Measurements from ENCODE around the gene LCN1.
"Not testable (repeated sequence)": the region's sequence is repeated elsewhere in the genome, so short reads cannot be mapped to it uniquely, and the experiment has no call there.

DNA sequence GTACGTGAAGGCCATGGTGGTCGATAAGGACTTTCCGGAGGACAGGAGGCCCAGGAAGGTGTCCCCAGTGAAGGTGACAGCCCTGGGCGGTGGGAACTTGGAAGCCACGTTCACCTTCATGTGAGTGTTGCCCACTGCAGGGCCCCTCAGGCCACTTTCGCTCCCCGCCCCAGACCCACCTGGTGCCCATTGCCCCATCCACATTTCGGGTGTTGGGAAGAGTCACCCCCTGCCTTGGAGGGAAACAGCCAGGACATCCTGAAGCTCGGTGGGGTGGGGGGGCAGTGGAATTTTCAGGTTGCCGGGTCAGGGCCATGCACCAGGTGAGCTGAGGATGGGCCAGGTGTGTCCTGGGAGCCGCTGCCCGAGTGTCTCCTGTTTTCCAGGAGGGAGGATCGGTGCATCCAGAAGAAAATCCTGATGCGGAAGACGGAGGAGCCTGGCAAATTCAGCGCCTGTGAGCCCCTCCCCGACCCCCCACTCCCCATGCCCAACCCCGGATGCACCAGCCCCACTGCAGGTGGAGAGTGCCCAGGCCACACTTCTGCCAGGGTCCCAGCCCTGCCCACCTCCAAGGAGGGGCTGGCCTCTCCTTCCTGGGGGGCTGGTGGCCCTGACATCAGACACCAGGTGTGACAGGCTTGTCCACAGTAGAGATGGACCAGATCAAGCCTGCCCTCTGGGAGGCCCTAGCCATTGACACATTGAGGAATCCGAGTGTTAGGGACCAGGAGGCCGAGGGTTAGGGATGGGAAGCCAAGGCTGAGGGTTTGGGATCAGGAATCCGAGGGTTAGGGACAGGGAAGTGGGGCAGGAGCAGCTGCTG is 25.8 kb downstream of the LCN1 start:
- TF ChIP-seq CHD1 (IDR thresholded peaks at IDR 0.05; ENCODE audit: low read depth, low read length) = not testable (repeated sequence)
- TF ChIP-seq, protein P1, sequence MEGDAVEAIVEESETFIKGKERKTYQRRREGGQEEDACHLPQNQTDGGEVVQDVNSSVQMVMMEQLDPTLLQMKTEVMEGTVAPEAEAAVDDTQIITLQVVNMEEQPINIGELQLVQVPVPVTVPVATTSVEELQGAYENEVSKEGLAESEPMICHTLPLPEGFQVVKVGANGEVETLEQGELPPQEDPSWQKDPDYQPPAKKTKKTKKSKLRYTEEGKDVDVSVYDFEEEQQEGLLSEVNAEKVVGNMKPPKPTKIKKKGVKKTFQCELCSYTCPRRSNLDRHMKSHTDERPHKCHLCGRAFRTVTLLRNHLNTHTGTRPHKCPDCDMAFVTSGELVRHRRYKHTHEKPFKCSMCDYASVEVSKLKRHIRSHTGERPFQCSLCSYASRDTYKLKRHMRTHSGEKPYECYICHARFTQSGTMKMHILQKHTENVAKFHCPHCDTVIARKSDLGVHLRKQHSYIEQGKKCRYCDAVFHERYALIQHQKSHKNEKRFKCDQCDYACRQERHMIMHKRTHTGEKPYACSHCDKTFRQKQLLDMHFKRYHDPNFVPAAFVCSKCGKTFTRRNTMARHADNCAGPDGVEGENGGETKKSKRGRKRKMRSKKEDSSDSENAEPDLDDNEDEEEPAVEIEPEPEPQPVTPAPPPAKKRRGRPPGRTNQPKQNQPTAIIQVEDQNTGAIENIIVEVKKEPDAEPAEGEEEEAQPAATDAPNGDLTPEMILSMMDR (conservative IDR thresholded peaks at IDR 0.05; ENCODE audit: low read depth, low read length) = not testable (repeated sequence)

All from IMR-90 (cell line).